Cortex of kidney (tissue), 1 donor: ENCODE results near the gene EIF4E1B.

Experiments used
- DNase-seq: peaks from one replicate; lab custom pipeline; 2025; lab: John Stamatoyannopoulos, UW

EIF4E1B gene

DNA sequence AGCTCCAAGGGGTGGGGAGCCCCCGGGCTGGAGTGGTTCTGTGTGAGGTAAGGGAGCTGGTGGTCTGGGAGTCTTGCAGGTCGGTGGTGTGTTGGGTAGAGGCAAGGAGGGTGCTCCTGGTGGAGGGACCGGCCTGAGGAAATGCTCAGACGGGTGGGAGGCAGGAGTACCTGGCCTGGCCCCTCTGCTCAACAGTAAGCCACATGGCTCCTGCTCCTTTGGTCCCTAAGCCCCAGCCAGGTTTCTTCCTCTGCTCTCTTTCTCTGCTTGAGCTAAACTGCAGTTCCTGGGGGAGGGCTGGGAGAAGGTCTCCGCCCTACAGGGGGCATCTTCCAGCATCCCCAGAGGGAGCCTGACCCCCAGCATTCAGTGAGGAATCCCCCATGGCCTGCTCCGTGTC is 34.0 kb downstream of the EIF4E1B start:
- no peak for DNase-seq

DNA sequence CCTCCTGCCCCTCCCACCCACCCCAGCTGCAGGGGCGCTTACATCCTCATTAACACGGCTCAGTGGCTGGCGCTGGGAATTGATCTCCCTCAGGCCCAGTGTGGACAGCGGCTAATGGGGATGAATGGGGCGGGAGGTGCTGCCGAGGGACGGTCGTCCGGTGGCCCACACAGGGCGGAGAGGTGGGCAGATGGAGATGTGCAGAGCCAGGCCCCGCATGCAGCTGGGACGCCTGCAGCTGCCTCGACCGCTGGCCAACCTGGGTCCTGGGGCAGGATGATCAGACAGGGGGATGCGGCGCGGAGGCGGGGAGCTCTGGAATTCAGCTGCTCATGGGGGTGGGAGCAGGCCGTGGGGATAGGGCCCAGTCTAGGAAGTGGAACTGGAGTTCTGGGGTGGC is 34.4 kb downstream of the EIF4E1B start:
- no peak for DNase-seq

DNA sequence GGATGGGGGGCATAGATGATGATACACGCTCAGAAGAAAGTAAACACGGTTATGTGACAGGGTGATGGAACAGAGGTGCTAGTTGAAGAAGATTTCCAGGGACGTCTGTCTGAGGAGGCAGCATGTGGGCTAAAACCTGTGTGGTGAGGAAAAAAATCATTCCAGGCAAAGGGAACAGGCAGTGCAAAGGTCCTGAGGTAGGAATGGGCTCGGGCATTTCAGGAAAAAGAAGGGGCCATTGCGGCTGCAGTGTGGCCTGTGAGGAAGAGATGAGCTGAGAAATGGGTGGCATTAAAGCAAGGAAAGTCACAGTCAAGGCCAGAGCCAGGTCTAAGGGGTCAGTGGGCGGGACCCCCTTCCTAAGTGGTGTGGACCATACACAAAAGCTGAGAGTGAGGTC is 35.0 kb downstream of the EIF4E1B start:
- DNase-seq = no peak

DNA sequence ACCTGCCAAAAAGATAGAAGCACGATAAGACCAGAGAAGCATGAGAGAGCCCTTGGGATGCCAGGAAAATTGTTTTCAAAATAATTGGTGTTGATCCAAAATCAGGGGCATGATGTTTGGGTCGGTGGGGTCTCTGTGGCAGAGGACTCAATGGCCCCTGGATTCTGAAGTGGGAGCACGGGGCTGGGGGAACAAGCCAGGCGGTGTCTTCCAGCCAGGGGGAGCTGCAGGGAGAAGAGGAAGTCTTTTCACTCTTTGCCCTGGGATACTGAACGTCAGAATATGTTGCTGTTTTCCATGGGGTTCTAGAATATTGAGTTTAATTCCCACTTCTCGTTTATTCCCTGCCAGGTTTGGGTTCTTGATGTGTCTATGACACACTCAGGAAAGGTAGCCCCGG is 37.2 kb downstream of the EIF4E1B start:
- DNase-seq = no peak

DNA sequence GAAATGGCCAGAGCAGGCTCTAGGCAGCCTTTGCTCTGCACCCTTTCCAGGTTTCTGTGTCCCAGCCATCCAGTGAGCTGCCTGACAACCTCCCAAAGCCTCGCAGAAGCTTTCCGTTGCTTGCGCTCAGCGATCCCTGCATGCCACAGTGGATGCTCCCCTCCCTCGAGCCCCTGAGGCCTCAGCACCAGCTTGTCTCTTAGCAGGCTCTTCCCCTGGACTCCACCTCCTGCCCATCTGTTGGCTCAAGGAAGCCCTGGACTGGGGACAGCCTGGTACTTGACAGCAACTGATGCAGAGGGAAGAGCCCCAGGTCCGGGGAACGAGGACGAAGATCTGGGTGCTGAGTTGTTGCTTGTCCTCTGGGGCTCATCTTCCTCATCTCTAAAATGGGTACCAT is 40.0 kb downstream of the EIF4E1B start:
- DNase-seq = no peak

DNA sequence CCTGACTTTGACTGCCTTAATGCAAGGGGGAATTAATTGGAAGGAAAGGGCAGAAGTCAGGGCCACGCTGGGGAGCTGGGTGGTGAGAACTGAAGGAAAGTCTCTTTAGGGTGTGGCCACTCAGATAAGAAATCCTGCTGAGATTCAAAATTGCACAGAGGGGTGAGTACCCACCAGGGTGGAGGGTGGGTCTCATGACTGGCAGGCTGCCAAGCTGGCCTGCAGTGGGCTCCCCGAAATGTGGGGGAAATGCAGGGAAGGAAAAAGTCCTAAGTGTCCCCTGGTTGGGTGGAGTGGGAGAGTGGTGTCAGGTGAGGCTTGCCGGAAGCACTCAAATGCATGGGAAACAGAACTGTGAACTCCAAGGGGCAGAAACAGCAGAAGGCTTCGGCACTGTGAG is 40.9 kb downstream of the EIF4E1B start:
- no peak for DNase-seq

DNA sequence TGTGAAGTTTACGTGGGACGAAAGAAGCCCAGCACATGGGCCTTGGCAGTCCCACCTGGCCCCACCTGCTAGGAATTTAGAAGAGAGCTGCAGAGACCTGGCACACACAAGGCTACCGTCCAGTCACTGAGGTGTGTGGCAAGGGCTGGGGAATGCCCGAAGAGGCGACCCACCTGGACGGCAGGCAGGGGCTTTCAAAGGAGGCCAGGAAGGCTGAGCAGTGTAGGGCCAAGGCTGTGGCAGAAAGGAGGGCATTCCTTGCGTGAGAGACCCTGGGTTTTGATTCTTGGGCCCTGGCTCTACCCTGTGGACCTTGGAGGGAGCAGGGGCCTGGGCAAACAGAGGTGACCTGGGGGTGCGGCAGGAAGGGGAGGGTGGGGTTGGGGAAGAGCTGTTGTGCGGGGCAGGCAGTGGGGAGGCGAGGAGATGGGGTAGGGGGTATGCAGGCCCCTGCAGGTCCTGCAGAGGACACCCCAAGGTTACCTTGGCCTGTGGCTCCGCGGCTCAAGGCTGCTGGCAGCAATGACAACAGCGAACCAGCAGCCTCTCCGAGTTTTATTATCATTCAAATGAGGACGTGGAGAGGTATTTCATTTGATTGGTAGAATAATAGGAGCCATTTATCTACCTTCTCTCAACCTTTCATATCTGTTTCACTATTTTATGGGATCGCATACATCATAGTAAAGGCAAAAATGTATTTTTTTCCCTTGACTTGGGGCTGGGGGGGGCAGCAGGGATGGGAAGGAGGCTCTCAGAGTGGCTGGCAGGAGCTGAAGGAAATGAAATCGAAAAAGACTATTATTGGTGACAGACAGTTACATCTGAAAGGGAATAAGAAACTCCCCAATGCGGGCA is 41.6 kb downstream of the EIF4E1B start:
- no peak for DNase-seq

DNA sequence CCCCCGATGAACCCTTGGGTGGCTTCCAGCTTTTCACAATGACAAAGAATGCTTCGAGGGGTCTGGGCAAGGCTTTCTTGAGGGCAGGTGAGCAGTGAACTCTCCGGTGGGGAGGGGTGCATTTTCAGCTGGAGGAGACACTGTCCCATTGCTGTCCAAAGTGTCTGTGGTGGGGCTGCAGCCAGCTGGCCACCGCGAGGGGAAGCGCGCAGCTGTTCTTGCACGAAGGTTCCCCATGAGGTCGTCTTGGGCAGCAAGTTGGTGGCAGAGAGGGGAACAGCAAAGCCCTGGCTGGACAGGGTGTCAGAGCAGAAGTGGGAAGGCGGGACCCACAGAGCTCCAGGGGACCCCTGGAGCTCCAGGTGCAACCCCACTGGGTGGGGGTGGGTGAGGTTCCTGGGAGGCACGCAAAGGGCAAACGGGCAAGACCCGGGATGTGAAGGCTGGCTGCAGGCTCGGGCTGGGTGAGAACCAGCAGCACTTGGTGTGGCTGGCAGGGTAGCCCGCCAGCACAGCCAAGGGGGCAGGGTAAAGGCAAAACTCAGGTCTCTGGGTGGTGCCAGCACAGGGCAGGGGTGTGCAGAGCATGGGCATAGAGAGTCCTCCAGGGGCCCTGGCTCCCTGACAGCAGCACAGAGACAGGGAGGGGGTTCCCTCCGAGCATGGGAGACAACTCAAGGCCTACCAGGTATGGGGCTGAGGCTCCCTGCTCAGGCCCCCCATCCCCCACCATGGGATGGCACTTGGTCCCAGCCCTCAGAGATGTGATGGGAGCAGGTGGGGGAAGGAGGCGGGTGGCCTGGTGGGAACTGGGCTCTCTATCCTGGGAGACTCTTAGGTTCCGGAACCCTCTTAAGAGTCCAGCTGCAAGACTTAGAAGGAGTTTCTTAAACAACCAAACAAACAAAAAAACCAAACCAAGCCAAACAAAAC is 43.4 kb downstream of the EIF4E1B start:
- DNase-seq = no peak

DNA sequence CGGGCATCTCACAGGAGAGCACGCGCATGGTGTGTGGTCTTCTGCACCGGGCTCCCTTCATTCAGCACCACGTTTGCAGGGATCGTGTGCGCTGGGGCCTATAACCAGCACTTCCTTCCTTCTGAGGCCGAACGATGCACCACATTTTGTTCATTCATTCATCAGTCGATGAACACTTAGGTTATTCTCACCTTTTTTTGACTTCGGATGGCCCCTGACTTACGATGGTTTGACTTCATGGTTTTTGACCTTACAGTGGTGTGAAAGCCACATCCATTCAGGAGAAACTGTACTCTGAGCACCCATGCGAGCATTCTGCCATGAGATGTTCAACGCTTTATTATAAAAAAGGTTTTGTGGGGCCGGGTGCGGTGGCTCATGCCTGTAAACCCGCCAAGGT is 44.3 kb downstream of the EIF4E1B start:
- DNase-seq = no peak

DNA sequence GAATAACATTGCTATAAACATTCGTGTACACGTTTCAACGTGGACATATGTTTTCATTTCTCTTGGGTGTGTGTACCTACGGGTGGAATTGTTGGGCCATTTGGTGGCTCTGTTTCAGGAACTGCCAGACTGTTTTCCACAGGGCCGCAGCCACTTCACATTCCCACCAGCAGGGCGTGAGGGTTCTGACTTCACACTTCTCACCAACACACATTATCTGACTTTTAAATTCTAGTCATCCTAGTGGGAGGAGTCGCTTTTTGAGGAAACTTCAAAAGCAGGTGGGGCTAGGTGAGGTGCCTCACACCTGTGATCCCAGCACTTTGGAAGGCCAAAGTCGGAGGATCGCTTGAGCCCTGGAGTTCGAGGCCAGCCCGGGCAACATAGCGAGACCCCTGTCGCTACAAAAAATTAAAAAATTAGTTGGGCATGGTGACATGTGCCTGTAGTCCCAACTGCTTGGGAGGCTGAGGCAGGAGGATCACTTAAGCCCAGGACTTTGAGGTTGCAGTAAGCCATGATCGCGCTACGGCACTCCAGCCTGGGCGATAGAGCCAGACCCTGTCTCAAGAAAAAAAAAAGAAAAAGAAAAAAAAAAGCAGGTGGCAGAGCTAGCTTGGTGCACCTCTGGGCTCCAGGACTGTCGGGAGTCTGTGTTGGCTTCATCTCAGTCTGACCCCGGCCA is 45.3 kb downstream of the EIF4E1B start:
- DNase-seq = no peak

DNA sequence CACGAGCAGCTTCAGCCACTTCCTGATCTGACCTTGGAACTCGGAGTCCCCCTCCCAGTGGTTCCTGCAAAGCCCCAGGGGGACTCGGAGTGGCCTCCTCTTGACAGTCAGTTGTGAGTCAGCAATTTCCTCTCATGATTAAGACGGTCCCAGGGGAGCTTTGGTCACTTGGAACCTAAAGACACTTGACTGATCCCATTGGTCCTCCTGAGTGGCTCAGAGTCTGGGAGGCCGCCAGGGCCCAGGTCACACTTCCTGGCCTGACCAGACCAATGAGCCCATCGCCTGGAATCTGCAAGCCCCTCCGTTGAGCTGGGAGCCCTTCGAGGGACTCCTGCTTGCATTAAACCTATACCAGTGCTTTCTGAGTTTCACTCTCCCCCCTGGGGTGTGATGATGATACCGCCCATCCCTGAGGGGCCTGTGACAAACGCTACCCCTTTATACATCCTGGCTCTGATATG is 45.9 kb downstream of the EIF4E1B start:
- no peak for DNase-seq

DNA sequence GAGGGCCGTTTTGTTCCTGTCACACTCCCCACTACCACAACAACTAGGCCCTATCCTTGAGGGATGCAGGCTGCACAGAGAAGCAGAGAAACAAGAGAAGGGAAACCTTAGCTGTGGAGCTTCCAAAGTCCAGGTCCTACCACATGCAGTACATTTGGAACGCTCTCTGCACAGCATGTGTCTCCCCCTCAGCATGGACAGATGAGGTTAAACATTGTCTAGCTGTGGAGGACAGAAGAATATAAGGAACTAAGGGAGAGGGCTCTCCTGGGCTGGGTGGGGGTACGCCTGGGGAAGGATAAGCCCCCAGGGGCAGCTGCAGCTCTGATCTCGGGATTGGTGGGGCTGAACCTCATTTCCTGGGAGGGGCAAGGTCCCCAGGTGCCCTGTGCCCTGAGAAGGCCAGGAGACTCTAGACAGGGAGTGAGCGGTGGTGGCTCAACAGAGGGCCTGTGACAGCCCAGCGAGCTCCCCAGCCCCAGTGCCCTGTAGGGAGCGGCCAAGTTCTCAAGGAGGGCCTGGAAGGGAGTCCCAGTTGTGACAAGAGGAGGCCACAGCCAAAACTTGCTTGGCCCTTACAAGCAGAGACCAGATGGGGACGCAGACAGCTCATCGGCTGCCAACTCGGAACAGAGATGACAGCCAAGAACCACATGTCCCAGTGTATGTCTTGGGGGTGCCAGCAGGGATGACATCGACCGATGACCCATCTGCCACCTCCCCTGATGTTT is 46.9 kb downstream of the EIF4E1B start:
- no peak for DNase-seq

DNA sequence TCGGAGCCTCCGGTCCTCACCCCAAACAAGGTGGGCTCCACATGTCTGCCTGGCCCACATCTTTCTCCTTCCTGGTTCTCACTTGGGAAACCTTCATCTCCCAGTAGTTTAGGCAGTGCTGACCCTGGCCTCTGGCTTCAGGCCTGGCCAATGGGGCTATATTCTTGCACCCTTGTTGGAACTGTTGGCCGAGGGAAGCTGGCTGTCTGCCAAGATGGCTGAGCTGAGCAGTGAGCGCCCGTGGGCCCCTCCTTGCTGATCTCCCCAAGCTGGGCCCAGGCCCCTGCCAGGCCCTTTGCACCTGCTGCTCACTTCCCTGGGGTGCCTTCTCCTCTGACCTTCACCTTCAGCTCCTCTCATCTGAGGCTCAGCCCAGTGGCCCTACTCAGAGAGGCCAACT is 48.1 kb downstream of the EIF4E1B start:
- DNase-seq = no peak

DNA sequence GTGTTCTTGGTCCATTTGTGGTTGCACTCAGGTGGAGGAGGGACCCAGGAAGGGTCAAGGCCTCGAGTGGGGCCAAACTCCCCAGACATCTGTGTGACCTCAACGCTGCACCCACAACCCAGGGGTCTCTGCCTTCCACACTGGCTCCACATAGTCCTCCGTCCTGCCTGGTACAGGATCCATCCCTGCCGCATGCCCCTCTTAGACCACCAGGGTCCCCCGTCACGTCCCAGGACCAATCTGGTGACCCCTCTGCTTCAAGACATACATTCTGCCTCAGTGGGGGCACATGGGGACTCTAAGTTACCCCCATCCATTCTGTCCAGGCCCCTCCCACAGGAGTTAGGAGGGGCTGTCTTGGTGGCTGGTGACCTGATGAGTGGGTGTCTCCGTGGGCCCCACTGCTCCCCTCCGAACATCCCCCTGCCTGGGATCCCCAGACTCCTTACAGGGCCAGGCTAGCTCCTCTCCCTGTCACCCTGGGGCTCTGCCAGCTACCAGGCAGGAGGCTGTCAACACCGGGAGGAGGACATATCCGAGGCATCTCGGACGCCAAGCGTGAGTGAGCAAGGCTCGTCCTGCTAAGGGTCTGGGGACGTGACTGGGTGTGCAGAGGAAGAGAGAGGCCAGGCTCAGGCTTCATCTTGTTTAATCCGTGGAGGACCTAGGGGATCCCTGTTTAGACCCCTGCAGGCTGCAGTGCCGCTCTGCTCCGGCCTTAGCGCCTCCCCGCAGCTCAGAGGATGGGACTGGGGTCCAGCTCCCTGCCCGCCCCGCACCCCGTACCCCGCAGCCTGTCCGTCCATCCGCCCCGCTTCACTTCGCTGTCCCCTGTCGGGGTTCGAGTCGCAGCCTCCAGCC is 49.1 kb downstream of the EIF4E1B start:
- no peak for DNase-seq

DNA sequence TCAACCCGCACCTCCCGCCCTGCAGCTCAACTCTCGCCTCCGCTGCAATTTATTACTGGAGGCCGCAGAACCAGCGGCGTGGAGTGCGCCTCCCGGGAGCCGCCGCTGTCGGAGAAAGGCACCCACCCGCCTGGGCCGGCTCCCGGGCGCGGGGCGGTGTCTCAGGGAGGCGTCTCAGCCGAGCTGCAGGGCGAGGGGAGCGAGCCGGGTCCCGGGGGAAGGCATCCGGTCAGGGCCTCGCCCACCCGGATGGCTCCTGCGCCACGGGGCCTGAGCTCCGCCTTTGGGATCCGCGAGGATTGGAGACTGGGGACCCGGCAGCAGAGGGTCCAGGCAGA is 49.7 kb downstream of the EIF4E1B start:
- no peak for DNase-seq

DNA sequence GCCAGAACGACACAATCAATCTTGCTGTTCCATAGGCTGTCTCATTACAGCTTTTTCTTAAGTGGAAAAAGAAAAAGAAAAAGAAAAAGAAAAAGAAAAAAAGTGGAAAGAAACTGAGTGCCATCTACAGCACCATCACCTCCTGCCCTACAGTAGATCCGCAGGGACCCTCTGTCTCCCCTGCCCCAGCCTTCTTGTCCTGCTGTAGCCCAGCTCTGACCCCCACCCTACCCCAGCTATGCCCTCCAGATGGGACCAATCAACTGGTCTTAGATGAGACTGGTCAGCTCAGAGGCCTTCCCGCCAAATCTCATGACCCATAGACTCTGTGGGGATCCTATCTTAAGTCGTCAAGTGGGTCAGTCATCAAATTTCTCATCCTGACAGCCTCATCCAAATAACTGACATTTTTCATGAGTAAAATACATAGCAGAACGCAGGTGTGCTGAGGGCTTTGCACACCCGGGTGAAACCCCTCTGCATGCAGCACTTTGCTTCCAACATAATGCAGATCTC is 51.6 kb downstream of the EIF4E1B start:
- DNase-seq = no peak

DNA sequence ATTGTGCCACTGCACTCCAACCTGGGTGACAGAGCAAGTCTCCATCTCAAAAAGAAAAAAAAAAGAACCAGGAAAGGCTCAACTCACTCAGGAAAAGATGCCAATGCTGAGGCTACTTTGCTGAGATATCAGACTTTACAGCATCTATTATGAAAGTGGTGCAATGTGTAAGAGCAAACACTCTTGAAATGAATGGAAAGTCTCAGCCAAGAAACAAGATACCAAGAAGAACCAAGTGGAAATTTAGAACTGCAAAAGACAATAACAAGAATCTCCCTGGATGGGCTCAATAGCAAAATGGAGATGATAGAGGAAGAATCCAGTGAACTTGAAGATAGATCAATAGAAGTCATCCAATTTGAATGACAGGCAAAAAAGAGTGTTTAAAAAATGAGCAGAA is 54.5 kb downstream of the EIF4E1B start:
- no peak for DNase-seq

DNA sequence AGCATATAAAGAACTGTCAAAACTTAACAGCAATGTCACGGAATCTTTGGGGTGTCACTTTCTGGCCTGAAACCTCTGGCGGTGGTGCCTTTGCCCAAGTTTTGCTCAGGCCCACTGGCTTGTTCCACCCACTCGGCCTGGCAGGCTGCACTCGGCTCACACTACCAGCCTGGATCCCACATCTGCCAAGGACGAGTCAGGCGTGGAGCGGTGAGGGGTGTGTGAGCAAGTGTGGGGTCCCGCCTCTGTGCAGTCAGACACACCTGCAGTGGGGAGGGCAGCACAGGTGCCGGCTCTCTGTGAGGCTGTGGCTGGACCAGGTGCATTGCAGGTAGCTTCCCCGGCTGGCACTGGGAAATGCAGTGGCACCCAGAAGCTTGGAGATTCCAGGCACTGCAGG is 56.8 kb downstream of the EIF4E1B start:
- no peak for DNase-seq

DNA sequence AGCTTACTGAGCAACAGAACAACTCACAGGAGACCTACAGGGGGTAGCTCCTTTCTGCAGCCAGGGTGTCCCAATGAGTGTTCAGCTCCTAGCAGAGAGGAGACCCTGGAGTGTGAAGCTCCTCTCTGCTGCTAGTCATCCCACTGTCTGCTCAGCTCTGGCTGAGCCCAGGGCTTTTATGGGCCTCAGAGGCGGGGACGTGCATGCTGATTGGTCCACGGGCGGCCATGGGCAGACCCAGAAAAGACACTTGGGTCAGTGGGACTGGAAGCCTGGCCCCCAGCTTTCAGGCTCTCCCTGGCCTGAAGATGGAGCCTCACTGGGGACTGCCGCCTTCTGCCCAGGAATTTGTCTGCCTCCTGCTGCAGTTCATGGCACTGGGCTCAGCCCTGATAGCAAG is 57.4 kb downstream of the EIF4E1B start:
- DNase-seq = no peak

DNA sequence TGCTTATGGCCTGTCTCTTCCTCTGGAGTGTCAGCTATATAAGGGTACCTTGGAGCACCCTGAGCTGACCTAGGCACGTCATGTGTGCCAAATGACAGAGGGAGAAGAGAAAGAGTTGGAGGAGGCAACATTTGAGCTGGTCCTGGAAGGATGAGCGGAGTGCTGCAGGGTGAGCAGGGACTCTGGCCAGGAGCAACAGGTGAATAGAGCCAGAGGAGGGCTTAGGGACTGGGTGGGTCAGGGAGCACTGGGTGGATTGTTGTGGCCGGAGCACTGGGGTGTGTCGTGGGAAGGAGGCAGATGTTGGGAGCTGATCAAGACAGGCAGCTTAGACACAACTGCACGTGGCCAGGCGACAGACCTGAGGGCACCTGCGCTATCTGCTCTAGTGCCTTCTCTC is 60.4 kb downstream of the EIF4E1B start:
- no peak for DNase-seq

DNA sequence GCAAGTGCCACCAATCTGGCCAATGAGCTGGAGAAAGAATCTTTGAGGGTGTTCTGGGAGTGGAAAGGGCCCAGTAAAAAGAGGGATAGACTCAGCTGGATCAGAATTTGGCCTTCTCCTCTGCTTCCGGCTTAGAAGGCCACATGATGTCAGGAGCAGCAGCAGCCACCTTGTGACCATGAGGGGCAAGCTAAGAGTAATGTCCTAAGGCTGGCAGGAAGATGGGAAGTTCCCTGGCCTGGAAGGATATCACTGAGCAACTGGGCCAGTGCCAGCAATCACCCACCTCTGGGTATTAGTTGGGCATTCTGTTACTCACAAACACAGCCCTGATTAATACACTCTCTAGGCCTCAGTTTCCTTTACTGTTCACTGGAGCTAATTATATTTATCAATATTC is 61.0 kb downstream of the EIF4E1B start:
- DNase-seq = no peak
